Pancreas (tissue), 10 donors: ENCODE measurements around the gene HOXA3. TPM values are rescaled to one million over a fixed set of nuclear protein-coding genes. Genes with fewer than 3 reads are reported as not detected.
A peak's percentile ranks its signal among the peaks of the same experiment; 100 is the strongest.

ENCODE experiments used
- ATAC-seq, 4 donors: fragments of 200-7000 bp; cut with Tn5 transposase; one replicate each; pipeline versions ENCODE4 v1.8.0 to v1.9.1; 2020; ENCODE audit warnings: mild to moderate bottlenecking in 4 of 4, moderate library complexity in 4 of 4
- DNase-seq, 6 donors: peaks; one replicate each; pipeline ENCODE4 v3.0.0-alpha.2; 2020
- FAIRE-seq: peaks from 2 replicates; lab custom pipeline; 2012; peaks lifted over from hg19 to GRCh38; lab: Jason Lieb, UNC
- H3K27ac ChIP-seq, 4 donors: fragments of 200-600 bp; sonication (generic); 1 replicate in 3 of 4; 2 replicates in 1 of 4; pipeline versions ENCODE4 v1.5.0 to v1.8.0; 2020
- H3K27me3 ChIP-seq, 4 donors: fragments of 200-600 bp; one replicate each; pipeline ENCODE4 v1.8.0; 2021
- H3K36me3 ChIP-seq, 3 donors: fragments of 200-600 bp; sonication (generic) in 1 of 3; one replicate each; pipeline versions ENCODE4 v1.5.0 to v1.8.0; 2020 to 2021
- H3K4me1 ChIP-seq, 3 donors: fragments of 200-600 bp; one replicate each; pipeline ENCODE4 v1.8.0; 2021
- H3K4me3 ChIP-seq, 4 donors: fragments of 200-600 bp; sonication (generic) in 2 of 4; one replicate each; pipeline versions ENCODE4 v1.5.0 to v1.8.0; 2020 to 2021
- H3K9me3 ChIP-seq, 4 donors: fragments of 200-600 bp; one replicate each; pipeline ENCODE4 v1.8.0; 2021
- CTCF ChIP-seq, 4 donors: fragments of 200-600 bp; sonication (generic) in 3 of 4; IDR thresholded peaks; one replicate each; pipeline versions ENCODE4 v1.5.0 to v1.8.0; 2021; ENCODE audit warnings: antibody characterized with exemption in 4 of 4
- WGBS, 2 donors: extraction: QIAGEN DNeasy Blood & Tissue Kit; methylation state at CpG; one replicate each; pipeline ENCODE4 v1.1.7; 2013; 5-methylcytosine and 5-hydroxymethylcytosine counted together
- intact Hi-C, 3 donors: fragments of 100-400 bp; cut with DNase I; formaldehyde crosslinking; loops; one replicate each; pipeline versions ENCODE4 v1.11.1 to v1.14.2; 2022
- polyA plus RNA-seq, 2 donors: library from polyadenylated mRNA; stranded (reverse); fragments of 200-250 nt; gene quantifications; one replicate each; pipeline ENCODE4 v1.2.3, GENCODE V29; 2013
- total RNA-seq, 6 donors: library from RNA; stranded (reverse); fragmentation: NEBNext Ultra II Directional in 4 of 6; extraction: Animal tissue kit (Norgen Biotek cat#: 25700) in 4 of 6; gene quantifications; one replicate each; pipeline versions ENCODE4 v1.2.1 to v1.2.4, GENCODE V29; 2021 to 2023
- donor health status: healthy with polysubstance abuse.
- donor health status: DM: no; HTN: no; CAD: no; lungs with moderate emphysema.
- donor health status: DM: no; HTN: no; CAD: no.
- donor health status: control.
- donor health status: control.
- donor health status: Bipolar disorder and iron deficiency.
- donor health status: DM: yes; HTN: yes; CAD: no.
- donor health status: DM: no; HTN: no; CAD: no.
- donor health status: DM: no; HTN: no; CAD: no.
- donor health status: DM: yes; HTN: yes; CAD: no.

The HOXA3 gene
- total and polyA plus RNA-seq, 8 donors, result 0.13 to 1.9 (median 0.43) TPM; not detected in 1

GRCh38 chr7:27096768-27097514 is 55.4 kb downstream of the HOXA3 start:
- intact Hi-C loops, result no loop called here
- TF ChIP-seq CTCF (IDR thresholded peaks at IDR 0.05), result no peak
- DNase-seq, result peak in 2 of 6 donors; percentile 27 to 35
- ATAC-seq, result peak in 3 of 4 donors; percentile 28 to 61 (median 56)
- H3K4me3 ChIP-seq, result peak overlapping the region; percentile 24 to 51 (median 34)
- no peaks in the 10 kb centered on the region for H3K36me3 ChIP-seq
- peak overlapping the region in 2 of 4 donors; percentile 47 to 60 for H3K27ac ChIP-seq
- 7 to 8% methylated on average over 39 to 41 of the region's 41 CpGs for WGBS, 2 donors
- no peaks in the 10 kb centered on the region for H3K9me3 ChIP-seq
- H3K27me3 ChIP-seq, result peaks cover 0 to 74% (median 20%) of the 10 kb centered on the region in 4 donors
- H3K4me1 ChIP-seq, result peaks cover 0 to 8% (median 4%) of the 10 kb centered on the region in 3 donors
- FAIRE-seq, result no peak

- intact Hi-C loops, result no loop called here
- Histone ChIP-seq H3K36me3 (no peaks in the 10 kb centered on the region), H3K4me3 (peak within 1 kb of the TSS; percentile 24 to 51 (median 34)), H3K27me3 (peaks cover 0 to 74% (median 20%) of the 10 kb centered on the region in 4 donors), H3K4me1 (peaks cover 0 to 8% (median 4%) of the 10 kb centered on the region in 3 donors), H3K27ac (peak within 1 kb of the TSS in 2 of 4 donors; percentile 47 to 60), H3K9me3 (no peaks in the 10 kb centered on the region)
- no peak for TF ChIP-seq CTCF (IDR thresholded peaks at IDR 0.05)
- FAIRE-seq, result no peak
- ATAC-seq, result peak; percentile 35 to 78 (median 74)
- DNase-seq, result peak in 2 of 6 donors; percentile 55 to 63
- WGBS, 2 donors, result 3 to 4% methylated on average over 65 to 68 of the region's 68 CpGs
These were observed 56.3 kb downstream of the HOXA3 start, which contains the start of gene HOXA1 for GRCh38 chr7:27095897-27096767. HOXA1 (minus strand) TSS chr7:27096000; CDS start chr7:27095912, 88 bp downstream.

- ATAC-seq (no peak), FAIRE-seq (no peak), DNase-seq (peak in 2 of 6 donors; percentile 14 to 39)
- WGBS, 2 donors, result 8% methylated on average over 33 of the region's 33 CpGs
- Histone ChIP-seq H3K4me1 (peaks cover 0 to 8% (median 4%) of the 10 kb centered on the region in 3 donors), H3K27ac (no peak overlapping the region), H3K27me3 (peaks cover 0 to 73% (median 20%) of the 10 kb centered on the region in 4 donors), H3K36me3 (no peaks in the 10 kb centered on the region), H3K9me3 (no peaks in the 10 kb centered on the region), H3K4me3 (peak overlapping the region in 3 of 4 donors; percentile 5 to 51 (median 36))
- intact Hi-C loops, result no loop called here
- no peak for TF ChIP-seq CTCF (IDR thresholded peaks at IDR 0.05)
These were observed 57.1 kb downstream of the HOXA3 start for GRCh38 chr7:27095050-27095896.

GRCh38 chr7:27094304-27095049 is 57.9 kb downstream of the HOXA3 start:
- ATAC-seq (no peak), FAIRE-seq (no peak), DNase-seq (no peak)
- no peak overlapping the region for H3K27ac ChIP-seq
- TF ChIP-seq CTCF (IDR thresholded peaks at IDR 0.05), result no peak
- H3K9me3 ChIP-seq, result no peaks in the 10 kb centered on the region
- H3K4me1 ChIP-seq, result peaks cover 0 to 3% (median 2%) of the 10 kb centered on the region in 3 donors
- peaks cover 0 to 65% (median 15%) of the 10 kb centered on the region in 4 donors for H3K27me3 ChIP-seq
- 23 to 25% methylated on average over 29 of the region's 29 CpGs for WGBS, 2 donors
- intact Hi-C loops, result no loop called here
- no peaks in the 10 kb centered on the region for H3K36me3 ChIP-seq
- no peak overlapping the region for H3K4me3 ChIP-seq
